ENCODE results near the gene SOX15. TPM values are rescaled to one million over a fixed set of nuclear protein-coding genes. Genes with fewer than 3 reads are reported as not detected.

The SOX15 gene
- total and polyA plus RNA-seq, 2 experiments from 2014 or later: 0.71 TPM; not detected in 1

DNA sequence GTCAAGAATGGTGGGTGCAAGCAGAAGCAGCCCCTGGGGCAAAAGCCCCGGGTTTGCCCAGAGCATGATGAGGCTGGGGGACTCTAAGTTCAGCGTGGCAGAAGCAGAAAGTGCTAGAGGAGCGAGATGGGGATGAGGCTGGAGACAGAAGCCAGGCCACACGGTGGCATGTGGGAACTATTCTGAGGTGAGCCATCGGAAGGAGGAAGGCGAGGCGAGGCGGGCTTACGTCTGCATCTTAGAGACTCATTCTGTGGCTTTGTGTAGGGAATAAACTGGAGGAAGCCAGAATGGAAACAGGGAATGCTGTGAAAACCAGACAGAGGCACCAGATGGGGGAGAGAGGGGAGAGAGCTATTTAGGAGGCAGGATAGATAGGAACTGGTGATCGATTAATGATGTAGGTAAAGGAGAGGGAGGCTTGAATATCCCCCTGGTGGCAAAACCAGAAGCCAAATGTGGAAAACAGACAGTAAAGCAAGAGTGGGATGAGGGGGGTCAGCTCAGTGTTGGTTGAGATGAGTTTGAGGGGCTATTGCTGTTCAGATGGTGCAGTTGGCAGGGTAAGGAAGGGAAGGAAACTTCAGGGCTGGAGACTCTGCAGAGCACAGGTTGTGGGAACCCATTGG lies 34.5 kb downstream of the SOX15 start:
- Histone ChIP-seq H3K4me3 (no peak overlapping the region), H3K4me2 (ENCODE audit: unreplicated experiment) (no peak overlapping the region), H3K27ac (no peak overlapping the region), H3K9ac (no peak overlapping the region), H3K79me2 (ENCODE audit: insufficient read depth) (0 out of 2 replicates have a peak, but pooled peaks cover 4% of the 10 kb centered on the region), H4K20me1 (ENCODE audit: insufficient read depth) (no peaks in the 10 kb centered on the region), H3K36me3 (ENCODE audit: low read depth) (no peaks in the 10 kb centered on the region), H3K4me1 (ENCODE audit: insufficient read depth) (peaks cover 11% of the 10 kb centered on the region), H2AFZ (no peak overlapping the region), H3K9me3 (ENCODE audit: low read depth) (no peaks in the 10 kb centered on the region), H3K27me3 (replicated peaks; ENCODE audit: insufficient read depth) (no peaks in the 10 kb centered on the region), H3K9me2 (ENCODE audit: insufficient read depth) (no peaks in the 10 kb centered on the region), H3F3A (ENCODE audit: insufficient read depth) (no peaks in the 10 kb centered on the region)
- TF ChIP-seq EZH2phosphoT487 (IDR thresholded peaks at IDR 0.05; ENCODE audit: insufficient read depth, low read depth): no peak
- no peak for TF ChIP-seq EZH2 (IDR thresholded peaks at IDR 0.05; ENCODE audit: insufficient read depth, poor library complexity, severe bottlenecking)
- DNase-seq: no peak
- in situ Hi-C loops (cut with MboI): no loop called here
- WGBS, 2 experiments (ENCODE audit: low coverage in 1 of 2, low lambda C conversion rate in 2 of 2, missing lambda C conversion rate in 2 of 2): 45% methylated on average over 10 of the region's 10 CpGs

DNA sequence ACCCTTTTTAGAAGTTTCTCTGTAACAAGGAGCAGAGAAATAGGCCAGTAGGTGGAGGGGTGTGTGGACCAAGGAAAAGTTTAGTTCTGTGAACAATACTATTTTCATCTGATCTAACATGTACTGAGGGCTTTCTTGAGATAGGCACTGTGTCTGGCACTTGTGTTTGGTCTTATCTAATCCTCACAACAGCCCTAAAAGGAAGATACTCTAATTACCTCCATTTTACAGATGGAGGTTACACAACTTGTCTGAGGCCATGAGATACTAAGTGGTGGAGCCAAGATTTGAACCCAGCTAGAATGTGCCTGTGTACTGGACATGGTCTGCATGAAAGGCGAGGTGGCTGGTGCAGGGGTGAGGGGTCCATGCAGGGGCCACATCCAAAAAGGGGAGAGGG lies 36.5 kb downstream of the SOX15 start:
- peaks cover 6% of the 10 kb centered on the region for H3K4me1 ChIP-seq (ENCODE audit: insufficient read depth)
- no peak overlapping the region for H3K4me3 ChIP-seq
- 0 out of 2 replicates have a peak, but pooled peaks cover 5% of the 10 kb centered on the region for H3F3A ChIP-seq (ENCODE audit: insufficient read depth)
- no peak overlapping the region for H3K9ac ChIP-seq
- no peaks in the 10 kb centered on the region for H4K20me1 ChIP-seq (ENCODE audit: insufficient read depth)
- no peak overlapping the region for H3K4me2 ChIP-seq (ENCODE audit: unreplicated experiment)
- TF ChIP-seq EZH2 (IDR thresholded peaks at IDR 0.05; ENCODE audit: insufficient read depth, poor library complexity, severe bottlenecking) (no peak), EZH2phosphoT487 (IDR thresholded peaks at IDR 0.05; ENCODE audit: insufficient read depth, low read depth) (no peak)
- H2AFZ ChIP-seq: no peak overlapping the region
- no peak for DNase-seq
- H3K9me2 ChIP-seq (ENCODE audit: insufficient read depth): no peaks in the 10 kb centered on the region
- H3K27ac ChIP-seq: no peak overlapping the region
- H3K27me3 ChIP-seq (replicated peaks; ENCODE audit: insufficient read depth): no peaks in the 10 kb centered on the region
- no peaks in the 10 kb centered on the region for H3K9me3 ChIP-seq (ENCODE audit: low read depth)
- 96 to 100% methylated on average over 1 of the region's 1 CpG for WGBS, 2 experiments (ENCODE audit: low coverage in 1 of 2, low lambda C conversion rate in 2 of 2, missing lambda C conversion rate in 2 of 2)
- no peaks in the 10 kb centered on the region for H3K36me3 ChIP-seq (ENCODE audit: low read depth)
- no peaks in the 10 kb centered on the region for H3K79me2 ChIP-seq (ENCODE audit: insufficient read depth)
- in situ Hi-C loops (cut with MboI): no loop called here

DNA sequence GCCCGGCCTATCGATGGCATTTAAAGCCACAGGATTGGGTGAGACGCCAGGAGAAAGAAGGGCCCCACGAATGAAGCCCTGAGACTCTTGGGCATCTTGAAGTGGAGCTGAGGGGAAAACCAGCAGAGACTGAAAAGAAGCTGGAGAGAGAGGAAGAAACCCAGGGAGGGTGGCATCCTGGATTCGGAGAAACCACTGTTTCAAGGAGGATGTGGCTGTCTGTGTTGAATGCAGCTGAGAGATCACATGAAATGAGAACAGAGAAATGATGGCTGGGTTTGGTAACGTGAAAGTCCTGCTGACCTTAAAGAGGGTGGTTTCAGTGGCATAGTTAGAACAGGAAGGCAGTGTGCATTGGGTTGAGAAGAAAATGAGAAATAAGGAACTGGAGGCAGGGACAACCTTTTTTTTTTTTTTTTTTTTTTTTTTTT lies 37.3 kb downstream of the SOX15 start:
- 91 to 92% methylated on average over 6 of the region's 6 CpGs for WGBS, 2 experiments (ENCODE audit: low coverage in 1 of 2, low lambda C conversion rate in 2 of 2, missing lambda C conversion rate in 2 of 2)
- H3K4me2 ChIP-seq (ENCODE audit: unreplicated experiment): no peak overlapping the region
- H3K27me3 ChIP-seq (replicated peaks; ENCODE audit: insufficient read depth): no peaks in the 10 kb centered on the region
- in situ Hi-C loops (cut with MboI): no loop called here
- no peak overlapping the region for H3K9ac ChIP-seq
- H3K9me3 ChIP-seq (ENCODE audit: low read depth): no peaks in the 10 kb centered on the region
- no peaks in the 10 kb centered on the region for H3K79me2 ChIP-seq (ENCODE audit: insufficient read depth)
- H3K36me3 ChIP-seq (ENCODE audit: low read depth): no peaks in the 10 kb centered on the region
- no peak overlapping the region for H3K27ac ChIP-seq
- H3F3A ChIP-seq (ENCODE audit: insufficient read depth): 0 out of 2 replicates have a peak, but pooled peaks cover 5% of the 10 kb centered on the region
- no peak overlapping the region for H3K4me3 ChIP-seq
- TF ChIP-seq EZH2 (IDR thresholded peaks at IDR 0.05; ENCODE audit: insufficient read depth, poor library complexity, severe bottlenecking) (no peak), EZH2phosphoT487 (IDR thresholded peaks at IDR 0.05; ENCODE audit: insufficient read depth, low read depth) (no peak)
- no peaks in the 10 kb centered on the region for H3K4me1 ChIP-seq (ENCODE audit: insufficient read depth)
- H4K20me1 ChIP-seq (ENCODE audit: insufficient read depth): no peaks in the 10 kb centered on the region
- no peaks in the 10 kb centered on the region for H3K9me2 ChIP-seq (ENCODE audit: insufficient read depth)
- no peak for DNase-seq
- H2AFZ ChIP-seq: no peak overlapping the region

GRCh38 chr17:7551396-7551795 lies 38.5 kb downstream of the SOX15 start:
- Histone ChIP-seq H2AFZ (no peak overlapping the region), H3K79me2 (ENCODE audit: insufficient read depth) (no peaks in the 10 kb centered on the region), H3K27ac (no peak overlapping the region), H3K27me3 (replicated peaks; ENCODE audit: insufficient read depth) (no peaks in the 10 kb centered on the region), H3F3A (ENCODE audit: insufficient read depth) (0 out of 2 replicates have a peak, but pooled peaks cover 5% of the 10 kb centered on the region), H3K4me3 (no peak overlapping the region), H3K9me2 (ENCODE audit: insufficient read depth) (no peaks in the 10 kb centered on the region), H3K36me3 (ENCODE audit: low read depth) (no peaks in the 10 kb centered on the region), H3K9me3 (ENCODE audit: low read depth) (no peaks in the 10 kb centered on the region), H3K9ac (no peak overlapping the region), H3K4me1 (ENCODE audit: insufficient read depth) (no peaks in the 10 kb centered on the region), H3K4me2 (ENCODE audit: unreplicated experiment) (no peak overlapping the region), H4K20me1 (ENCODE audit: insufficient read depth) (no peaks in the 10 kb centered on the region)
- TF ChIP-seq EZH2 (IDR thresholded peaks at IDR 0.05; ENCODE audit: insufficient read depth, poor library complexity, severe bottlenecking): no peak
- no peak for TF ChIP-seq EZH2phosphoT487 (IDR thresholded peaks at IDR 0.05; ENCODE audit: insufficient read depth, low read depth)
- no peak for DNase-seq
- 89 to 91% methylated on average over 4 of the region's 4 CpGs for WGBS, 2 experiments (ENCODE audit: low coverage in 1 of 2, low lambda C conversion rate in 2 of 2, missing lambda C conversion rate in 2 of 2)
- in situ Hi-C loops (cut with MboI): no loop called here
